Smooth muscle cell (in vitro differentiated cells): ENCODE results near the gene BABAM2. TPM values are rescaled to one million over a fixed set of nuclear protein-coding genes. Genes with fewer than 3 reads are reported as not detected.

Experiments used
- DNase-seq: peaks from one replicate; lab custom pipeline; 2025; ENCODE audit not compliant: unreplicated experiment; lab: John Stamatoyannopoulos, UW
- H2AFZ ChIP-seq: fragments of 200-600 bp; sonication (generic); 2 replicates; pipeline ENCODE4 v1.6.0; 2016; ENCODE audit warnings: antibody characterized with exemption, low read depth, mild to moderate bottlenecking
- H3F3A ChIP-seq: fragments of 200-600 bp; sonication (generic); 2 replicates; pipeline ENCODE4 v1.6.0; 2017; ENCODE audit warnings: antibody characterized with exemption, low read depth
- H3K27ac ChIP-seq: fragments of 200-600 bp; sonication (generic); 2 replicates; pipeline ENCODE4 v1.5.1; 2016; ENCODE audit warnings: low read depth, mild to moderate bottlenecking
- H3K27me3 ChIP-seq: fragments of 200-600 bp; sonication (generic); 2 replicates; pipeline ENCODE4 v1.6.1; 2016; ENCODE audit warnings: low read depth, mild to moderate bottlenecking
- H3K36me3 ChIP-seq: fragments of 200-600 bp; sonication (generic); 2 replicates; pipeline ENCODE4 v1.5.1; 2016; ENCODE audit warnings: low read depth
- H3K4me1 ChIP-seq: fragments of 200-600 bp; sonication (generic); 2 replicates; pipeline ENCODE4 v1.5.1; 2016; ENCODE audit warnings: low read depth
- H3K4me2 ChIP-seq: fragments of 200-600 bp; sonication (generic); 2 replicates; pipeline ENCODE4 v1.6.0; 2016; ENCODE audit warnings: mild to moderate bottlenecking
- H3K4me3 ChIP-seq: fragments of 200-600 bp; sonication (generic); 2 replicates; pipeline ENCODE4 v1.5.1; 2016; ENCODE audit warnings: mild to moderate bottlenecking
- H3K79me2 ChIP-seq: fragments of 200-600 bp; sonication (generic); 2 replicates; pipeline ENCODE4 v1.6.0; 2016; ENCODE audit warnings: low read depth, mild to moderate bottlenecking
- H3K9ac ChIP-seq: fragments of 200-600 bp; sonication (generic); 2 replicates; pipeline ENCODE4 v1.6.0; 2016; ENCODE audit warnings: low read depth
- H3K9me3 ChIP-seq: fragments of 200-600 bp; sonication (generic); replicated peaks from 2 replicates; pipeline ENCODE4 v1.5.1; 2016; ENCODE audit warnings: low read depth
- H4K20me1 ChIP-seq: fragments of 200-600 bp; sonication (generic); 2 replicates; pipeline ENCODE4 v1.6.0; 2016; ENCODE audit warnings: low read depth
- CTCF ChIP-seq: fragments of 200-600 bp; sonication (generic); IDR thresholded peaks from 2 replicates; pipeline ENCODE4 v1.5.1; 2017; ENCODE audit warnings: borderline replicate concordance, mild to moderate bottlenecking, antibody characterized with exemption; ENCODE audit not compliant: insufficient read depth, poor library complexity, severe bottlenecking
- WGBS: methylation state at CpG from one replicate; pipeline ENCODE4 v1.1.7; 2016; ENCODE audit warnings: low lambda C conversion rate; 5-methylcytosine and 5-hydroxymethylcytosine counted together
- polyA plus RNA-seq: library from polyadenylated mRNA; unstranded; fragments of >200 nt; fragmentation: Nextera tagmentation; extraction: Ambion mirVana; gene quantifications from 2 replicates; pipeline ENCODE4 v1.2.1, GENCODE V29; 2016
- total RNA-seq: library from RNA; depleted of rRNA; stranded (reverse); fragments of >200 nt; gene quantifications from 2 replicates; pipeline ENCODE4 v1.2.3, GENCODE V29; 2014

BABAM2 gene
- total and polyA plus RNA-seq, 2 experiments from 2014 or later: 26.5 to 29.1 TPM

- no peaks in the 10 kb centered on the region for H3K79me2 ChIP-seq
- H4K20me1 ChIP-seq: no peaks in the 10 kb centered on the region
- H2AFZ ChIP-seq: no peak overlapping the region
- no peaks in the 10 kb centered on the region for H3K4me1 ChIP-seq
- no peak overlapping the region for H3K27ac ChIP-seq
- no peaks in the 10 kb centered on the region for H3K27me3 ChIP-seq
- H3F3A ChIP-seq: no peaks in the 10 kb centered on the region
- H3K9me3 ChIP-seq: no peaks in the 10 kb centered on the region
- no peak for TF ChIP-seq CTCF
- no peak overlapping the region for H3K9ac ChIP-seq
- 71% methylated on average over 2 of the region's 2 CpGs for WGBS
- no peak overlapping the region for H3K4me2 ChIP-seq
- H3K36me3 ChIP-seq: no peaks in the 10 kb centered on the region
- no peak overlapping the region for H3K4me3 ChIP-seq
- no peak for DNase-seq
These were observed 19.4 kb downstream of the BABAM2 start for GRCh38 chr2:27909901-27910300.

GRCh38 chr2:27911458-27912210 lies 21.1 kb downstream of the BABAM2 start:
- Histone ChIP-seq H3K36me3 (no peaks in the 10 kb centered on the region), H3K27ac (no peak overlapping the region), H4K20me1 (no peaks in the 10 kb centered on the region), H3F3A (no peaks in the 10 kb centered on the region), H3K27me3 (no peaks in the 10 kb centered on the region), H3K9ac (no peak overlapping the region), H3K4me3 (no peak overlapping the region), H2AFZ (no peak overlapping the region), H3K79me2 (no peaks in the 10 kb centered on the region), H3K4me1 (no peaks in the 10 kb centered on the region), H3K4me2 (no peak overlapping the region), H3K9me3 (no peaks in the 10 kb centered on the region)
- no peak for DNase-seq
- TF ChIP-seq CTCF: no peak
- 100% methylated on average over 2 of the region's 2 CpGs for WGBS

GRCh38 chr2:27912512-27912911 lies 22.0 kb downstream of the BABAM2 start:
- Histone ChIP-seq H3K36me3 (no peaks in the 10 kb centered on the region), H3K4me3 (no peak overlapping the region), H3F3A (no peaks in the 10 kb centered on the region), H3K9ac (no peak overlapping the region), H3K9me3 (no peaks in the 10 kb centered on the region), H3K27ac (no peak overlapping the region), H3K4me1 (no peaks in the 10 kb centered on the region), H3K79me2 (no peaks in the 10 kb centered on the region), H2AFZ (no peak overlapping the region), H3K27me3 (no peaks in the 10 kb centered on the region), H3K4me2 (no peak overlapping the region), H4K20me1 (no peaks in the 10 kb centered on the region)
- TF ChIP-seq CTCF: no peak
- no peak for DNase-seq
- whole genome bisulfite sequencing: 100% methylated on average over 2 of the region's 2 CpGs
